NT2/D1 (cell line): ENCODE data around the gene MED28.
A peak's percentile ranks its signal among the peaks of the same experiment; 100 is the strongest.
"Not testable (repeated sequence)": the region's sequence is repeated elsewhere in the genome, so short reads cannot be mapped to it uniquely, and the experiment has no call there.

Experiments
- DNase-seq: peaks from one replicate; pipeline ENCODE4 v3.0.0-alpha.2; 2011; ENCODE audit warnings: low read depth, low spot score
- H3K27me3 ChIP-seq: 2 replicates; pipeline ENCODE4 v1.6.0; 2011; ENCODE audit warnings: mild to moderate bottlenecking; ENCODE audit not compliant: insufficient read length, insufficient read depth
- H3K36me3 ChIP-seq: 2 replicates; pipeline ENCODE4 v1.6.1; 2011; ENCODE audit warnings: mild to moderate bottlenecking, low read length, mixed read lengths; ENCODE audit not compliant: insufficient read depth, insufficient read length
- H3K4me1 ChIP-seq: 2 replicates; pipeline ENCODE4 v1.5.1; 2011; ENCODE audit not compliant: insufficient read depth, insufficient read length
- H3K4me3 ChIP-seq: 2 replicates; pipeline ENCODE4 v1.5.1; 2011; ENCODE audit warnings: low read depth; ENCODE audit not compliant: insufficient read length
- H3K9ac ChIP-seq: 2 replicates; pipeline ENCODE4 v1.6.0; 2011; ENCODE audit warnings: low read depth; ENCODE audit not compliant: insufficient read length
- H3K9me3 ChIP-seq: 2 replicates; pipeline ENCODE4 v1.5.1; 2011; ENCODE audit warnings: mild to moderate bottlenecking, low read length; ENCODE audit not compliant: insufficient read depth
- SUZ12 ChIP-seq: IDR thresholded peaks from 2 replicates; pipeline ENCODE4 v1.6.1; 2011; ENCODE audit not compliant: insufficient read length, insufficient read depth; ENCODE audit errors: extremely low read depth
- YY1 ChIP-seq: IDR thresholded peaks from 2 replicates; pipeline ENCODE4 v1.6.1; 2011; ENCODE audit not compliant: insufficient read length, insufficient read depth
- ZNF274 ChIP-seq: IDR thresholded peaks from 2 replicates; pipeline ENCODE4 v1.6.1; 2011; ENCODE audit warnings: mild to moderate bottlenecking, low read depth, low read length

Gene MED28

GRCh38 chr4:17614416-17615299 is at the start of gene MED28:
Gene MED28 (plus strand): TSS chr4:17614641. CDS start chr4:17614655, 14 bp downstream.
- H3K36me3 ChIP-seq = peaks cover 40% of the 10 kb centered on the region
- H3K4me1 ChIP-seq = no peaks in the 10 kb centered on the region
- H3K27me3 ChIP-seq = no peaks in the 10 kb centered on the region
- H3K9me3 ChIP-seq = no peaks in the 10 kb centered on the region
- H3K4me3 ChIP-seq = peak within 1 kb of the TSS; percentile 93
- peak within 1 kb of the TSS; percentile 95 for H3K9ac ChIP-seq
- no peak for TF ChIP-seq SUZ12
- TF ChIP-seq YY1 = peak; percentile 88
- no peak for TF ChIP-seq ZNF274
- peak; percentile 93 for DNase-seq

- Histone ChIP-seq H3K9me3 (no peaks in the 10 kb centered on the region), H3K36me3 (no peaks in the 10 kb centered on the region), H3K4me1 (peaks cover 4% of the 10 kb centered on the region), H3K9ac (no peak overlapping the region), H3K4me3 (no peak overlapping the region), H3K27me3 (no peaks in the 10 kb centered on the region)
- TF ChIP-seq SUZ12 (no peak), YY1 (no peak), ZNF274 (no peak)
- DNase-seq = no peak
Observed at GRCh38 chr4:17565846-17566245, 48.6 kb upstream of the MED28 start.

DNA sequence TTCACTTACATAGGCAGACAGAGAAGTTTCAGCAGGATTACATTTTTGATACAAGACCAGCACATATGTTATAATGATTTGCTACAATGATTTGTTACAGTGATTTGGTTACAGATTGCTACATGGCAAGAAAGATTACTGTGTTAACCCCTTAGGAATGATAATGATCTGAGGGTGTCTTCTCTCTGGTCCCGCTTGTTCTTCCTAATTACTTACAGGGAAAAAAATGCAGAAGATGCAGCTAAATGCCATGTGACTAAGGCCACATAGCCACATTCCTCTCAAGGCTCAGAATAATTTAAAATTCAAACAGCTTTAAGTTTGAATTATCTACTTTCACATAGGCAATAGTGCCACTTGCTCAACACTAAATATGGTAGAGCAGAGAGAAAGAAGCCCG is 47.2 kb upstream of the MED28 start:
- DNase-seq = no peak
- Histone ChIP-seq H3K4me3 (no peak overlapping the region), H3K9ac (no peak overlapping the region), H3K36me3 (no peaks in the 10 kb centered on the region), H3K4me1 (no peaks in the 10 kb centered on the region), H3K27me3 (no peaks in the 10 kb centered on the region), H3K9me3 (no peaks in the 10 kb centered on the region)
- TF ChIP-seq ZNF274 (no peak), YY1 (no peak), SUZ12 (no peak)

DNA sequence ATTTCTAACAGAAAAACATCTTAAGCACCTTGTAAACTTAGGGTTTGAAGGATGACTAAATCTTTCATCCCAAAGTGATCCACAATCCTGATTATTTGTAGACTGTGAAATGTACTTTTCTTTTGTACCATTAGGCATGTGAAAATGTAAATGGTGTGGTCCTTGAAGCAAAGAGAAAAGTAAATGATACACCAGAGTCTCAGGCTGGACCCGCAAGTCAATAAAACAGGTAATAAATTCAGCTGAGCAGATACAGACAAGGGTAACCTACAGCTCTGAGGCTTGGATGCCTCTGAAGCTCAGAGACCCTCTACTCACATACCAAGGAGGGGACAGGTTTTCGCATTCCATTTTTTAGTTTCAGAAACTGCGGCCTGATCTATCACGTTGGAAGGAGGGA is 40.2 kb upstream of the MED28 start:
- no peak for DNase-seq
- Histone ChIP-seq H3K9me3 (no peaks in the 10 kb centered on the region), H3K36me3 (peaks cover 8% of the 10 kb centered on the region), H3K9ac (no peak overlapping the region), H3K4me3 (no peak overlapping the region), H3K4me1 (peaks cover 5% of the 10 kb centered on the region), H3K27me3 (no peaks in the 10 kb centered on the region)
- TF ChIP-seq SUZ12 (no peak), YY1 (no peak), ZNF274 (no peak)

DNA sequence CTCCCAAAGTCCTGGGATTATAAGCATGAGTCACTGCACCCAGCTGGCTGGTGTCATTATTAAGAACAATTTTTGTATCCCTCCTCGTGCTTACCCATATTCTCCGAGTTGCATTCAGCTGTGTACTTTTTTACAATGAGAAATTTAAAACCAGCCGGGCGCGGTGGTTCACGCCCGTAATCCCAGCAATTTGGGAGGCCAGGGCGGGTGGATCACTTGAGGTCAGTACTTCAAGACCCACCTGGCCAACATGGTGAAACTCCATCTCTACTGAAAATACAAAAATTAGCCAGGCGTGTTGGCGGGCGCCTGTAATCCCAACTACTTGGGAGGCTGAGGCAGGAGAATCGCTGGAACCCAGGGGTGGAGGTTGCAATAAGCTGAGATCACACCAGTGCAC is 39.3 kb upstream of the MED28 start:
- not testable (repeated sequence) for H3K4me3 ChIP-seq, H3K9me3 ChIP-seq, H3K27me3 ChIP-seq, DNase-seq, H3K4me1 ChIP-seq, H3K9ac ChIP-seq
- H3K36me3 ChIP-seq = peaks cover 18% of the 10 kb centered on the region

DNA sequence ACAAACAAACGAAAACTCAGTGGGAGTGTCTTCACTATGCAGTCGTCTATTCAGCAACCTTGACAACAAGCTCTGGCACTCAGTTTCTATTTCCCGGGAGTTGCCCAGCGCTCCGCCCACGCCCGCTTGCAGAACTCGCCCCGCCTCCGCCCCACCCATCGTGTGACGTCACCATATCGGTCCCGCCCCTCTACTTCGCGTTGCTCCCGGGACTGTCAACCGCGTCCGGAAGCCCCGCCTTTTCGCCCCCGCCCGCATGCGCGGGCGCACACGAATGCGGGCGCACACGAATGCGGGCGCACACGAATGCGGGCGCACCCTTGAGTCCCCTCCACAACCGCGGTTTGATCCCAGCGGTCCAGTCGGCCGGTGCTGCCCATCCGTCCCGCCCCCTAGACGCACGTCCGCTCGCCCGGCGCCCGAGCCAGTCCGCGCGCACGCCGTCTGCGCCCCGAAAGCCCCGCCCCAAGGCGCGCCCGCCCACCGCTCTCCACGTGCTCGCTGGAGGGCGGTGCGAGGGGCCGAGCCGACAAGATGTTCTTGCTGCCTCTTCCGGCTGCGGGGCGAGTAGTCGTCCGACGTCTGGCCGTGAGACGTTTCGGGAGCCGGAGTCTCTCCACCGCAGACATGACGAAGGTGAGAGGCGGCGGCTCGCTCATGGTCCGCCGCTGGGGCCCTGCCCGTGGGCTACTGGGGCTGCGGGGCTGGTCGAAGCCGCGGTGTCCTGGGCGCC is 37.3 kb upstream of the MED28 start, which contains the start of gene LAP3:
LAP3 (plus strand) TSS at position 267 of the 733 bp plus-strand sequence; CDS start at position 535, 268 bp downstream.
- H3K9ac ChIP-seq = peak within 1 kb of the TSS; percentile 93

GRCh38 chr4:17577665-17578481 is 36.6 kb upstream of the MED28 start:
- Histone ChIP-seq H3K9me3 (no peaks in the 10 kb centered on the region), H3K36me3 (peaks cover 44% of the 10 kb centered on the region), H3K27me3 (no peaks in the 10 kb centered on the region), H3K4me3 (peak overlapping the region; percentile 63), H3K4me1 (peaks cover 5% of the 10 kb centered on the region), H3K9ac (peak overlapping the region; percentile 93)
- TF ChIP-seq ZNF274 (no peak), SUZ12 (no peak), YY1 (no peak)
- DNase-seq = no peak

More for the DNA sequence above, 37.3 kb upstream of the MED28 start, which contains the start of gene LAP3:
- H3K9me3 ChIP-seq = no peaks in the 10 kb centered on the region
- peaks cover 36% of the 10 kb centered on the region for H3K36me3 ChIP-seq
- H3K4me1 ChIP-seq = peaks cover 5% of the 10 kb centered on the region
- DNase-seq = peak; percentile 95
- no peak for TF ChIP-seq SUZ12
- no peak for TF ChIP-seq YY1
- TF ChIP-seq ZNF274 = no peak
- H3K4me3 ChIP-seq = peak within 1 kb of the TSS; percentile 63
- no peaks in the 10 kb centered on the region for H3K27me3 ChIP-seq
